Calu3 (cell line): ENCODE measurements around the gene RGS3. TPM values are rescaled to one million over a fixed set of nuclear protein-coding genes. Genes with fewer than 3 reads are reported as not detected.

Experiments
- BruUV-seq: library from RNA; stranded (reverse); fragments of 400-500 nt; replicated peaks from 2 replicates; lab custom pipeline; 2021; lab: Mats Ljungman, UMichigan
- CTCF ChIA-PET: fragments of 300-600 bp; sonication (Branson Sonifier 250); formaldehyde crosslinking; loops from one replicate; lab custom pipeline; 2022; ENCODE audit warnings: antibody characterized with exemption; lab: Charles Lee
- DNase-seq: peaks from one replicate; pipeline ENCODE4 v3.0.0; 2022
- H3K27ac Mint-ChIP-seq: one replicate; pipeline ENCODE4 v1.8.0; 2022; ENCODE audit warnings: mixed read lengths; ENCODE audit not compliant: unreplicated experiment
- H3K27me3 Mint-ChIP-seq: one replicate; pipeline ENCODE4 v1.8.0; 2022; ENCODE audit warnings: mixed read lengths; ENCODE audit not compliant: unreplicated experiment
- H3K36me3 Mint-ChIP-seq: one replicate; pipeline ENCODE4 v1.8.0; 2022; ENCODE audit warnings: mild to moderate bottlenecking, moderate library complexity, mixed read lengths; ENCODE audit not compliant: insufficient read depth, unreplicated experiment
- H3K4me1 Mint-ChIP-seq: one replicate; pipeline ENCODE4 v1.8.0; 2022; ENCODE audit warnings: mild to moderate bottlenecking, low read depth, mixed read lengths; ENCODE audit not compliant: unreplicated experiment
- H3K4me3 Mint-ChIP-seq: one replicate; pipeline ENCODE4 v1.8.0; 2022; ENCODE audit warnings: mild to moderate bottlenecking, low read depth, moderate library complexity, mixed read lengths; ENCODE audit not compliant: unreplicated experiment
- H3K9me3 Mint-ChIP-seq: one replicate; pipeline ENCODE4 v1.8.0; 2022; ENCODE audit warnings: low read depth, mixed read lengths; ENCODE audit not compliant: unreplicated experiment
- intact Hi-C: fragments of 100-400 bp; cut with micrococcal nuclease; formaldehyde crosslinking; loops from one replicate; pipeline ENCODE4 v1.10.0; 2022; ENCODE audit not compliant: unreplicated experiment
- total RNA-seq: library from RNA; stranded (reverse); gene quantifications from 2 replicates; pipeline ENCODE4 v1.2.3, GENCODE V29; 2022
- TF ChIP-seq, protein P1 (sequence below): fragments of 200-600 bp; IDR thresholded peaks from one replicate; pipeline ENCODE4 v1.8.0; 2022; ENCODE audit warnings: antibody characterized with exemption; ENCODE audit not compliant: unreplicated experiment

Gene RGS3
- total RNA-seq, 1 experiment from 2014 or later, result 61.8 TPM

DNA sequence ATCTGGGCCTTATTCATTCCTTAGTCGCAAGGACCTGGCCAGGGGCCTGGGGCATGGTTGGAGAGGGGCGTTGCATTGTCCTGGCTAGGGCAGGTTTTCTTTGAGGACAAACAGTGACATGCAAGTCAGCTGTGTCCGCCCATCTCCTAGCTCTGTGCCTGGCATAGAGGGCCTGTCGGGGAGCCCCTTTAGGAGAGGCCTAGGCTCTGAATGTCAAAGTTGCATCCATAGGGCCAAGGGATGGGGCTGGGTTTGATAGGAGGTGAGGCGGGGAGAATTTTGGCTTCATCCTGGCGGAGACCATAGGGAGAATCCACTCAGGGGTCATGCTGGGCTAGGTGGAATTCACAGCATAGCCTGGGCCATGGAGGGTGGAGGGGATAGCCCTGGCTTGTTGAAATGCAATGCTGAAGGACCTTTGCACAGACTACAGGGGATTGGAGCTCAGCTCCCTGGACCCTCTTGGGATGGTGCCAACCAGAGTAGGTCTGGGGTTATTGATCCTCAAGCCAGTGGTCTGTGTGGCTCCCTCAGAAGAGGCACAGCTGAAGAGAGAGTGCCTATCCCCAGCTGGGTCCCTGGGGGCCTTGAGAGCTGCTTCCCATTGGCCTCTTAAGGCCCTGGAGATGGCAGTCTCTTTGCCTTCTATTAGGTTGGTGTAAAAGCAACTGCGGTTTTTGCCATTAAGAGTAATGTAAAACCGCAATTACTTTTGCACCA lies 104.0 kb downstream of the RGS3 start:
- Mint-ChIP-seq H3K9me3 (no peaks in the 10 kb centered on the region), H3K4me3 (peak overlapping the region; percentile 32), H3K27ac (peak overlapping the region; percentile 56), H3K27me3 (no peaks in the 10 kb centered on the region), H3K4me1 (peaks cover 42% of the 10 kb centered on the region), H3K36me3 (peaks cover 29% of the 10 kb centered on the region)
- no TSS peak for BruUV-seq
- intact Hi-C loops, result no loop called here
- TF ChIP-seq, protein P1, sequence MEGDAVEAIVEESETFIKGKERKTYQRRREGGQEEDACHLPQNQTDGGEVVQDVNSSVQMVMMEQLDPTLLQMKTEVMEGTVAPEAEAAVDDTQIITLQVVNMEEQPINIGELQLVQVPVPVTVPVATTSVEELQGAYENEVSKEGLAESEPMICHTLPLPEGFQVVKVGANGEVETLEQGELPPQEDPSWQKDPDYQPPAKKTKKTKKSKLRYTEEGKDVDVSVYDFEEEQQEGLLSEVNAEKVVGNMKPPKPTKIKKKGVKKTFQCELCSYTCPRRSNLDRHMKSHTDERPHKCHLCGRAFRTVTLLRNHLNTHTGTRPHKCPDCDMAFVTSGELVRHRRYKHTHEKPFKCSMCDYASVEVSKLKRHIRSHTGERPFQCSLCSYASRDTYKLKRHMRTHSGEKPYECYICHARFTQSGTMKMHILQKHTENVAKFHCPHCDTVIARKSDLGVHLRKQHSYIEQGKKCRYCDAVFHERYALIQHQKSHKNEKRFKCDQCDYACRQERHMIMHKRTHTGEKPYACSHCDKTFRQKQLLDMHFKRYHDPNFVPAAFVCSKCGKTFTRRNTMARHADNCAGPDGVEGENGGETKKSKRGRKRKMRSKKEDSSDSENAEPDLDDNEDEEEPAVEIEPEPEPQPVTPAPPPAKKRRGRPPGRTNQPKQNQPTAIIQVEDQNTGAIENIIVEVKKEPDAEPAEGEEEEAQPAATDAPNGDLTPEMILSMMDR, result no peak
- DNase-seq, result no peak
- CTCF ChIA-PET, result no interaction called here

DNA sequence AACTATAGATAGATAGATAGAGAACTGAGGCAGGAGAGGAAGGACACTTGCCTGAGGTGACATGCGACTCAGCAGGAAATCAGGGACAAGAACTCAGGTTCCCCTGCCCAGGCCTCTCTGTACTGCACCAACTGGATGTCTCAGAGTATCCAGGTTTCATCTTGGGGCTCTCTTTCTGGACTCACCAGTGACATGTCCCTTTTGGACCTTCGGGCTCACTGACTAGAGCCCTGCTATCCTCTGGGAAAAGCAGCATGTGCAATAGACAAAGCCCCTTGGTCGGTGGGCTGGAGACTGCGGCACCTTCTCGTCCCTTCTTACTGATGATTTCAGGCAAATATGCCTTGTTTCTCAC lies 104.5 kb downstream of the RGS3 start:
- CTCF ChIA-PET, result no interaction called here
- TF ChIP-seq, protein P1, result no peak
- DNase-seq, result no peak
- Mint-ChIP-seq H3K9me3 (no peaks in the 10 kb centered on the region), H3K27me3 (no peaks in the 10 kb centered on the region), H3K4me1 (peaks cover 42% of the 10 kb centered on the region), H3K36me3 (peaks cover 29% of the 10 kb centered on the region), H3K27ac (no peak overlapping the region), H3K4me3 (no peak overlapping the region)
- BruUV-seq, result TSS peak; percentile 1
- intact Hi-C loops, result no loop called here

DNA sequence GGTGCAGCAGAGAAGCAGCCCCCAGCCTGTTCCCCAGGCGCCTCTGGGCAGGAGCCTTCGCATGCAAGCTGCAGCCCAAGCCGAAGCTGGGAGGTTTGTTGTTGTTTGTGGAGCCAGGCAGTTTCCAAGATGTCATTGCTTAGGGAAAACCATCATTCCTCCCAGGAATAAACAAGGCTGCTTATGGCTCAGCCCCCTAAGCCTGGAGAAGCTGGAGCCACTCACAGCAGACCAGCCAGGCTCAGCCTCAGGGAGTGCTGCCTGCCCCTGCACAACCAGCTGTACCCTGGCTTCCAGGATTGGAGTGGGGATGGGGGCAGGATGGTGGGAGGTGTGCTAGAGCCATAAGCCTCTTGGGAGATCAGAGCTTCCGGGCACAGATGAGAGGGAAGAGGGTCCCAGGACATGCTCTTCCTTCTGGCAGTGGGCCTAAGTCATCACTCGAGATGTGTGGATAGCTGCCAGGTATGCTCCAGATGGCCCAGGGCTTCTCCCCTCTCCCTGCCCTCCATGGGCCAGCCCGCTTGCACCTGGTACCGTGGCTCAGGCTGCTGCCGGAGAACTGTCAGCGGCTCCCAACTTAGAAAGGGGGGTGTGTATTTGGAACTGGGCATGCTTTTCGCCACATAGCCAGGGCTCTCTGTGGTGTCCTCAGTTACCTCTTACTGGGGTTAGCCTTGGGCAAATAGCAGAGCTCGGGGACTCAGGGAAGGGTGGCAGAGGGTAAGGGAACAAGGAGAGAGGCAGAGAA lies 105.2 kb downstream of the RGS3 start:
- no peak overlapping the region for H3K27ac Mint-ChIP-seq

DNA sequence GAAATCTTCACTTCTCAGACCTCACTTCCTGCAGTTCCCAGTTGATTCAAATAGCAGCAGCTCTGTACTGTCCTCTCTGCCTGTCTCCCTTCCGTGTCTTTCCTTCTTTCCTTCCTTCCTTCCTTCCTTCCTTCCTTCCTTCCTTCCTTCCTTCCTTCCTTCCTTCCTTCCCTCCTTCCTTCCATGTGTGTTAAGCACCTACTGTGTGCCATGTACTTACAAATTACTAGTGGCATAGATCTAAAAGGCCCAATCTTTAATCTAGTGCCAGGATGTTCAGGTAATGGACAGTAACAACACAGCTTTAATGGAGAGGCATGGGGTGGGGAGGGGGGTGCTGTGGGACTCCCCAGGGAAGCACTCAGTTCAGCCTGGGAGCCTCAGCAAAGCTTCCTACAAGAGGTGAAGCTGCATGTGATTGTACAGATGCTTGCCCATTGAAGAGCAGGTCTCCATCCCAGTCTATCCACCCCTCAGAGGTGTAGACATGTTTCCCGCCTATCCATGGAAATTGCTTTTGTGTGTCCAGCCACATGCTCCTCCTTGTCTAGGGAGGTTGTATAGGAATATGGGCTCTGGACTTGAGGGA lies 106.0 kb downstream of the RGS3 start:
- DNase-seq, result no peak
- TF ChIP-seq, protein P1, result no peak
- Mint-ChIP-seq H3K4me3 (no peak overlapping the region), H3K27me3 (no peaks in the 10 kb centered on the region), H3K27ac (peak overlapping the region; percentile 73), H3K9me3 (no peaks in the 10 kb centered on the region), H3K4me1 (peaks cover 39% of the 10 kb centered on the region), H3K36me3 (peaks cover 32% of the 10 kb centered on the region)
- intact Hi-C loops, result no loop called here
- BruUV-seq, result no TSS peak
- CTCF ChIA-PET, result no interaction called here

More for the DNA sequence above, 105.2 kb downstream of the RGS3 start:
- Mint-ChIP-seq H3K9me3 (no peaks in the 10 kb centered on the region), H3K27me3 (no peaks in the 10 kb centered on the region), H3K4me1 (peaks cover 38% of the 10 kb centered on the region), H3K36me3 (peaks cover 29% of the 10 kb centered on the region), H3K4me3 (no peak overlapping the region)
- BruUV-seq, result no TSS peak
- TF ChIP-seq, protein P1, result no peak
- intact Hi-C loops, result no loop called here
- CTCF ChIA-PET, result no interaction called here
- no peak for DNase-seq
